HepG2 (cell line): ENCODE data around the gene TYROBP. TPM values are rescaled to one million over a fixed set of nuclear protein-coding genes. Genes with fewer than 3 reads are reported as not detected.
A peak's percentile ranks its signal among the peaks of the same experiment; 100 is the strongest.

Experiments
- CBX2 ChIP-seq, 2 experiments: fragments of 200-600 bp in 1 of 2; sonication (generic); formaldehyde crosslinking in 1 of 2; IDR thresholded peaks; 2 replicates each; pipeline versions ENCODE4 v1.7.0 to v1.8.1; 2018 to 2022; ENCODE audit warnings: low read depth in 2 of 2, low read length in 1 of 2, mild to moderate bottlenecking in 1 of 2, missing genetic modification reagents in 1 of 2
- ELF3 ChIP-seq: IDR thresholded peaks from 2 replicates; pipeline ENCODE4 v1.6.1; 2016; ENCODE audit warnings: missing genetic modification reagents, missing compliant biosample characterization
- JUNB ChIP-seq: sonication (generic); formaldehyde crosslinking; IDR thresholded peaks from 2 replicates; pipeline ENCODE4 v1.8.0; 2022; ENCODE audit warnings: missing genetic modification reagents, mild to moderate bottlenecking, borderline replicate concordance
- MAZ ChIP-seq, 2 experiments: sonication (generic) in 1 of 2; formaldehyde crosslinking in 1 of 2; IDR thresholded peaks; 2 replicates each; pipeline versions ENCODE4 v1.5.0 to v1.6.1; 2012 to 2020; ENCODE audit warnings: low read depth in 2 of 2, mild to moderate bottlenecking in 2 of 2, borderline replicate concordance in 1 of 2, improper control_type of control experiment in 1 of 2, low read length in 1 of 2, missing genetic modification reagents in 1 of 2, moderate library complexity in 1 of 2
- MBNL3 ChIP-seq: fragments of 250-450 bp; sonication (Bioruptor Pico); conservative IDR thresholded peaks from 2 replicates; pipeline ENCODE4 v1.8.0; 2022; ENCODE audit warnings: mild to moderate bottlenecking, inconsistent platforms
- PITX1 ChIP-seq: sonication (generic); formaldehyde crosslinking; IDR thresholded peaks from 2 replicates; pipeline ENCODE4 v1.5.1; 2020; ENCODE audit warnings: mild to moderate bottlenecking, missing genetic modification reagents
- SP1 ChIP-seq, 2 experiments: fragments of 450-650 bp in 1 of 2; sonication (generic) in 1 of 2; formaldehyde crosslinking in 1 of 2; IDR thresholded peaks; 2 replicates each; pipeline versions ENCODE4 v1.4.0 to v1.6.1; 2016 to 2020; ENCODE audit warnings: missing genetic modification reagents in 1 of 2
- ZNF18 ChIP-seq: sonication (generic); formaldehyde crosslinking; IDR thresholded peaks from 2 replicates; pipeline ENCODE4 v1.8.0; 2022; ENCODE audit warnings: mild to moderate bottlenecking, missing genetic modification reagents; ENCODE audit not compliant: insufficient replicate concordance
- ZNF337 ChIP-seq: sonication (generic); formaldehyde crosslinking; IDR thresholded peaks from 2 replicates; pipeline ENCODE4 v1.5.1; 2020; ENCODE audit warnings: missing genetic modification reagents, low read depth, mild to moderate bottlenecking, borderline replicate concordance
- ZNF607 ChIP-seq: sonication (generic); formaldehyde crosslinking; IDR thresholded peaks from 2 replicates; pipeline ENCODE4 v1.5.1; 2020; ENCODE audit warnings: missing genetic modification reagents, mild to moderate bottlenecking, borderline replicate concordance
- ZSCAN25 ChIP-seq: sonication (generic); formaldehyde crosslinking; IDR thresholded peaks from 2 replicates; pipeline ENCODE4 v1.8.0; 2022; ENCODE audit warnings: mild to moderate bottlenecking, missing genetic modification reagents
- polyA plus RNA-seq, 8 experiments: library from polyadenylated mRNA; depleted of rRNA in 3 of 8; stranded (reverse) in 7 of 8; unstranded in 1 of 8; fragments of >200 nt; fragmentation: Illumina TruSeq in 4 of 8; extraction: Trizol in 4 of 8; gene quantifications; 2 replicates each; pipeline versions ENCODE4 v1.2.1 to v1.2.3, GENCODE V29; 2011 to 2016; ENCODE audit warnings: low read depth in 4 of 8, missing spikeins in 1 of 8, mixed read lengths in 1 of 8; ENCODE audit not compliant: insufficient read depth in 1 of 8
- total RNA-seq, 5 experiments: library from RNA; depleted of rRNA; stranded (reverse); fragments of >200 nt; fragmentation: Illumina TruSeq; extraction: Trizol; gene quantifications; 2 replicates each; pipeline ENCODE4 v1.2.3, GENCODE V29; 2016; ENCODE audit warnings: low read depth in 1 of 5
- TF ChIP-seq, protein P1 (sequence below): sonication (generic); formaldehyde crosslinking; IDR thresholded peaks from 2 replicates; pipeline ENCODE4 v1.5.0; 2020; ENCODE audit warnings: missing genetic modification reagents
- TF ChIP-seq, protein P2 (sequence below): sonication (generic); formaldehyde crosslinking; IDR thresholded peaks from 2 replicates; pipeline ENCODE4 v1.4.0; 2020; ENCODE audit warnings: missing genetic modification reagents
- TF ChIP-seq, protein P3 (sequence below): IDR thresholded peaks from 2 replicates; pipeline ENCODE4 v1.6.1; 2018; ENCODE audit warnings: missing genetic modification reagents, mild to moderate bottlenecking, missing compliant biosample characterization
- TF ChIP-seq, protein P4 (sequence below): sonication (generic); formaldehyde crosslinking; IDR thresholded peaks from 2 replicates; pipeline ENCODE4 v1.5.0; 2020; ENCODE audit warnings: mild to moderate bottlenecking, missing genetic modification reagents, borderline replicate concordance
- TF ChIP-seq, protein P5 (sequence below): sonication (generic); formaldehyde crosslinking; IDR thresholded peaks from 2 replicates; pipeline ENCODE4 v1.4.0; 2020; ENCODE audit warnings: low read depth, missing genetic modification reagents

TYROBP gene
- total and polyA plus RNA-seq, 2 of the 13 experiments (the other 11 are each of a cell fraction or from before 2014, with no cell fraction given), result not detected

GRCh38 chr19:35879770-35880317, 28.3 kb downstream of the TYROBP start (continued):
- TF ChIP-seq, protein P1, sequence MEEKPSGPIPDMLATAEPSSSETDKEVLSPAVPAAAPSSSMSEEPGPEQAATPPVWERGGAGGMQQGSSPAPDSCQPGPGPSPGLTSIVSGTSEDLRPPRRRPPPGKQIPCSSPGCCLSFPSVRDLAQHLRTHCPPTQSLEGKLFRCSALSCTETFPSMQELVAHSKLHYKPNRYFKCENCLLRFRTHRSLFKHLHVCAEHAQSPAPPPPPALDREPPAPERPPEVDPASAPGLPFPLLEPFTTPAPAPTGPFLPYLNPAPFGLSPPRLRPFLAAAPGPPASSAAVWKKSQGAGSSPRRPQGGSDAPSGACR (CRISPR knock-in tag), result no peak
- TF ChIP-seq JUNB (no peak; the same call in 1 of the 2 replicates), ZNF607 (peak; percentile 95), ZNF18 (CRISPR knock-in tag) (peak; percentile 56), ZNF337 (CRISPR knock-in tag) (peak; percentile 60; the same call in 1 of the 2 replicates), CBX2 (IDR thresholded peaks at IDR 0.05; ENCODE audit: low read depth, low read length) (no peak), CBX2 (CRISPR knock-in tag; IDR thresholded peaks at IDR 0.05; ENCODE audit: low read depth) (0 out of 2 replicates have a peak, but pooled peaks have one; percentile 31), PITX1 (peak; percentile 81), MBNL3 (no peak), MAZ (IDR thresholded peaks at IDR 0.05; ENCODE audit: borderline replicate concordance, low read depth, low read length) (peak; percentile 44; the same call in 1 of the 2 replicates), MAZ (CRISPR knock-in tag; IDR thresholded peaks at IDR 0.05; ENCODE audit: low read depth) (peak; percentile 74), ZSCAN25 (CRISPR knock-in tag) (peak; percentile 71; the same call in 1 of the 2 replicates), ELF3 (peak; percentile 82), SP1 (IDR thresholded peaks at IDR 0.05) (no peak), SP1 (CRISPR knock-in tag; IDR thresholded peaks at IDR 0.05) (peak; percentile 79)
- TF ChIP-seq, protein P2, sequence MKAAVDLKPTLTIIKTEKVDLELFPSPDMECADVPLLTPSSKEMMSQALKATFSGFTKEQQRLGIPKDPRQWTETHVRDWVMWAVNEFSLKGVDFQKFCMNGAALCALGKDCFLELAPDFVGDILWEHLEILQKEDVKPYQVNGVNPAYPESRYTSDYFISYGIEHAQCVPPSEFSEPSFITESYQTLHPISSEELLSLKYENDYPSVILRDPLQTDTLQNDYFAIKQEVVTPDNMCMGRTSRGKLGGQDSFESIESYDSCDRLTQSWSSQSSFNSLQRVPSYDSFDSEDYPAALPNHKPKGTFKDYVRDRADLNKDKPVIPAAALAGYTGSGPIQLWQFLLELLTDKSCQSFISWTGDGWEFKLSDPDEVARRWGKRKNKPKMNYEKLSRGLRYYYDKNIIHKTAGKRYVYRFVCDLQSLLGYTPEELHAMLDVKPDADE (CRISPR knock-in tag), result 0 out of 2 replicates have a peak, but pooled peaks have one; percentile 38
- TF ChIP-seq, protein P3, sequence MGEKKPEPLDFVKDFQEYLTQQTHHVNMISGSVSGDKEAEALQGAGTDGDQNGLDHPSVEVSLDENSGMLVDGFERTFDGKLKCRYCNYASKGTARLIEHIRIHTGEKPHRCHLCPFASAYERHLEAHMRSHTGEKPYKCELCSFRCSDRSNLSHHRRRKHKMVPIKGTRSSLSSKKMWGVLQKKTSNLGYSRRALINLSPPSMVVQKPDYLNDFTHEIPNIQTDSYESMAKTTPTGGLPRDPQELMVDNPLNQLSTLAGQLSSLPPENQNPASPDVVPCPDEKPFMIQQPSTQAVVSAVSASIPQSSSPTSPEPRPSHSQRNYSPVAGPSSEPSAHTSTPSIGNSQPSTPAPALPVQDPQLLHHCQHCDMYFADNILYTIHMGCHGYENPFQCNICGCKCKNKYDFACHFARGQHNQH (CRISPR knock-in tag), result peak; percentile 90
- TF ChIP-seq, protein P4, sequence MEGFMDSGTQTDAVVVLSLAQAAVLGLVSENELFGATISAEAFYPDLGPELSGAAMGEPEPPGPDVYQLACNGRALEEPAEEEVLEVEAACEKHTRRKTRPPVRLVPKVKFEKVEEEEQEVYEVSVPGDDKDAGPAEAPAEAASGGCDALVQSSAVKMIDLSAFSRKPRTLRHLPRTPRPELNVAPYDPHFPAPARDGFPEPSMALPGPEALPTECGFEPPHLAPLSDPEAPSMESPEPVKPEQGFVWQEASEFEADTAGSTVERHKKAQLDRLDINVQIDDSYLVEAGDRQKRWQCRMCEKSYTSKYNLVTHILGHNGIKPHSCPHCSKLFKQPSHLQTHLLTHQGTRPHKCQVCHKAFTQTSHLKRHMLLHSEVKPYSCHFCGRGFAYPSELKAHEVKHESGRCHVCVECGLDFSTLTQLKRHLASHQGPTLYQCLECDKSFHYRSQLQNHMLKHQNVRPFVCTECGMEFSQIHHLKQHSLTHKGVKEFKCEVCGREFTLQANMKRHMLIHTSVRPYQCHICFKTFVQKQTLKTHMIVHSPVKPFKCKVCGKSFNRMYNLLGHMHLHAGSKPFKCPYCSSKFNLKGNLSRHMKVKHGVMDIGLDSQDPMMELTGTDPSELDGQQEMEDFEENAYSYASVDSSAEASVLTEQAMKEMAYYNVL (CRISPR knock-in tag), result peak; percentile 53; the same call in 1 of the 2 replicates
- TF ChIP-seq, protein P5, sequence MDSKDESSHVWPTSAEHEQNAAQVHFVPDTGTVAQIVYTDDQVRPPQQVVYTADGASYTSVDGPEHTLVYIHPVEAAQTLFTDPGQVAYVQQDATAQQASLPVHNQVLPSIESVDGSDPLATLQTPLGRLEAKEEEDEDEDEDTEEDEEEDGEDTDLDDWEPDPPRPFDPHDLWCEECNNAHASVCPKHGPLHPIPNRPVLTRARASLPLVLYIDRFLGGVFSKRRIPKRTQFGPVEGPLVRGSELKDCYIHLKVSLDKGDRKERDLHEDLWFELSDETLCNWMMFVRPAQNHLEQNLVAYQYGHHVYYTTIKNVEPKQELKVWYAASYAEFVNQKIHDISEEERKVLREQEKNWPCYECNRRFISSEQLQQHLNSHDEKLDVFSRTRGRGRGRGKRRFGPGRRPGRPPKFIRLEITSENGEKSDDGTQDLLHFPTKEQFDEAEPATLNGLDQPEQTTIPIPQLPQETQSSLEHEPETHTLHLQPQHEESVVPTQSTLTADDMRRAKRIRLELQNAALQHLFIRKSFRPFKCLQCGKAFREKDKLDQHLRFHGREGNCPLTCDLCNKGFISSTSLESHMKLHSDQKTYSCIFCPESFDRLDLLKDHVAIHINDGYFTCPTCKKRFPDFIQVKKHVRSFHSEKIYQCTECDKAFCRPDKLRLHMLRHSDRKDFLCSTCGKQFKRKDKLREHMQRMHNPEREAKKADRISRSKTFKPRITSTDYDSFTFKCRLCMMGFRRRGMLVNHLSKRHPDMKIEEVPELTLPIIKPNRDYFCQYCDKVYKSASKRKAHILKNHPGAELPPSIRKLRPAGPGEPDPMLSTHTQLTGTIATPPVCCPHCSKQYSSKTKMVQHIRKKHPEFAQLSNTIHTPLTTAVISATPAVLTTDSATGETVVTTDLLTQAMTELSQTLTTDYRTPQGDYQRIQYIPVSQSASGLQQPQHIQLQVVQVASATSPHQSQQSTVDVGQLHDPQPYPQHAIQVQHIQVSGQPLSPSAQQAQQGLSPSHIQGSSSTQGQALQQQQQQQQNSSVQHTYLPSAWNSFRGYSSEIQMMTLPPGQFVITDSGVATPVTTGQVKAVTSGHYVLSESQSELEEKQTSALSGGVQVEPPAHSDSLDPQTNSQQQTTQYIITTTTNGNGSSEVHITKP, result peak; percentile 50; the same call in 1 of the 2 replicates
